Measurements from ENCODE around the gene CLCN7.

GRCh38 chr16:1502092-1503004, 27.5 kb upstream of the CLCN7 start:
- no peak for TF ChIP-seq CTCF (IDR thresholded peaks at IDR 0.05)
- TF ChIP-seq POLR2A (IDR thresholded peaks at IDR 0.05) = no peak
- TF ChIP-seq POLR2AphosphoS5 (IDR thresholded peaks at IDR 0.05) = no peak
- no peak for TF ChIP-seq EP300 (IDR thresholded peaks at IDR 0.05)
